ENCODE measurements around the gene BBS9.

Gene BBS9

DNA sequence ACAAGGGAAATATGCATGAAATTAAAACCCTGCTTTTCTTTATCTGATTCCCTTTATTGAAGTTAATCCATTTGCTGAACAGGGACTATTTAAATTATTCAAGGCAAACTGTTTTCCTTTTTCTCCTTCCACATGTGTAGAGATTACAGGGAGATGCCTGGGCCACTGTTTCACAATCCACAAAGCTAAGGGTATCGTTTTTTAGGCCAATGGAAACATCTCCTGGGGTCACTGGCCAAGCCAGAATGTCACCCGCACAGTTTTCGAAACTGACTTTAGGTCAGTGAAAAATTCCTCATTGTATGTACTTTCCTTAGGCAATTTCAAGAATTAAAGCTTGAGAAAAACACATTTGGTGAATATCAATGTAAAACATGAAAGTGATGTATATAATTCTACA is 516.8 kb downstream of the BBS9 start:
- H4K20me1 ChIP-seq (ENCODE audit: low read depth, low read length) = no peaks in the 10 kb centered on the region
- H3K9me2 ChIP-seq (replicated peaks; ENCODE audit: insufficient read depth, low read length) = no peaks in the 10 kb centered on the region; the same call in 1 of the 2 replicates
- H3K27me3 ChIP-seq (ENCODE audit: low read length) = 0 out of 2 replicates have a peak, but pooled peaks cover 3% of the 10 kb centered on the region
- no peaks in the 10 kb centered on the region for H3K36me3 ChIP-seq (ENCODE audit: low read length)
- no peak overlapping the region for H3K27ac ChIP-seq (ENCODE audit: low read depth, low read length)
- no peaks in the 10 kb centered on the region for H3K79me2 ChIP-seq (ENCODE audit: insufficient read depth, low read length)
- no peaks in the 10 kb centered on the region for H3K9me3 ChIP-seq (ENCODE audit: insufficient read depth, low read length)
- H3K4me3 ChIP-seq (ENCODE audit: insufficient read depth, low read length, poor library complexity, severe bottlenecking) = no peak overlapping the region
- TF ChIP-seq, protein P1, sequence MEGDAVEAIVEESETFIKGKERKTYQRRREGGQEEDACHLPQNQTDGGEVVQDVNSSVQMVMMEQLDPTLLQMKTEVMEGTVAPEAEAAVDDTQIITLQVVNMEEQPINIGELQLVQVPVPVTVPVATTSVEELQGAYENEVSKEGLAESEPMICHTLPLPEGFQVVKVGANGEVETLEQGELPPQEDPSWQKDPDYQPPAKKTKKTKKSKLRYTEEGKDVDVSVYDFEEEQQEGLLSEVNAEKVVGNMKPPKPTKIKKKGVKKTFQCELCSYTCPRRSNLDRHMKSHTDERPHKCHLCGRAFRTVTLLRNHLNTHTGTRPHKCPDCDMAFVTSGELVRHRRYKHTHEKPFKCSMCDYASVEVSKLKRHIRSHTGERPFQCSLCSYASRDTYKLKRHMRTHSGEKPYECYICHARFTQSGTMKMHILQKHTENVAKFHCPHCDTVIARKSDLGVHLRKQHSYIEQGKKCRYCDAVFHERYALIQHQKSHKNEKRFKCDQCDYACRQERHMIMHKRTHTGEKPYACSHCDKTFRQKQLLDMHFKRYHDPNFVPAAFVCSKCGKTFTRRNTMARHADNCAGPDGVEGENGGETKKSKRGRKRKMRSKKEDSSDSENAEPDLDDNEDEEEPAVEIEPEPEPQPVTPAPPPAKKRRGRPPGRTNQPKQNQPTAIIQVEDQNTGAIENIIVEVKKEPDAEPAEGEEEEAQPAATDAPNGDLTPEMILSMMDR (IDR thresholded peaks at IDR 0.05; ENCODE audit: insufficient read depth, low read length, poor library complexity, severe bottlenecking) = no peak
- no peak for TF ChIP-seq EZH2phosphoT487 (conservative IDR thresholded peaks at IDR 0.05; ENCODE audit: low read length)
- H3K4me2 ChIP-seq (ENCODE audit: low read depth, low read length, poor library complexity, severe bottlenecking) = no peak overlapping the region
- H3F3A ChIP-seq (ENCODE audit: insufficient read depth) = no peaks in the 10 kb centered on the region
- no peak overlapping the region for H2AFZ ChIP-seq (ENCODE audit: low read depth, low read length, severe bottlenecking)
- H3K9ac ChIP-seq (ENCODE audit: low read length) = no peak overlapping the region

DNA sequence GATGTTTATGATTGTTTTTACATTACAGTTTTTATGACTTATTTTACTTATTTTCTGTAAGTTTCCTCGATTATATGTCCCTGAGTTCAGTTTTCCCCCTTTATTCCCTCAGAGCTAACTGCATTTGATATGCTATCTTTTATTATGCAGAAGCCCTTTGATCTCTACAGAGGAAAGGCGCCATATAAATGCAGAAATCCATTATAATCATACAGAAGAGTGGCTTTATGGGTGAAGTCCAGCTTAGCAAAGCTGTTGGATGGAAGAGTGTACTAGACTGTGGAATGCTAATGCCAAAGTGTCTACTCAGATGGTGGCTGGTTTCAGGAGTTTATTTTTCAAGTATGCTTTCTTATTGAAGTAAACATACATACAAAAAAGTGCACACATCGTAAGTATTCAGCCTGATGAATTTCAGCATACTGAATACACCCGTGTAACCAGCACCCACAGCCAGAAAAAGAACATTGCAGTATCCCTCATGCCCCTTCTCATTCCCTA is 517.6 kb downstream of the BBS9 start:
- no peak overlapping the region for H3K4me2 ChIP-seq (ENCODE audit: low read depth, low read length, poor library complexity, severe bottlenecking)
- no peaks in the 10 kb centered on the region for H3F3A ChIP-seq (ENCODE audit: insufficient read depth)
- H3K27me3 ChIP-seq (ENCODE audit: low read length) = 0 out of 2 replicates have a peak, but pooled peaks cover 3% of the 10 kb centered on the region
- H3K36me3 ChIP-seq (ENCODE audit: low read length) = no peaks in the 10 kb centered on the region
- H4K20me1 ChIP-seq (ENCODE audit: low read depth, low read length) = no peaks in the 10 kb centered on the region
- no peak overlapping the region for H3K4me3 ChIP-seq (ENCODE audit: insufficient read depth, low read length, poor library complexity, severe bottlenecking)
- no peak for TF ChIP-seq EZH2phosphoT487 (conservative IDR thresholded peaks at IDR 0.05; ENCODE audit: low read length)
- TF ChIP-seq, protein P1 (IDR thresholded peaks at IDR 0.05; ENCODE audit: insufficient read depth, low read length, poor library complexity, severe bottlenecking) = no peak
- no peak overlapping the region for H3K27ac ChIP-seq (ENCODE audit: low read depth, low read length)
- H3K9ac ChIP-seq (ENCODE audit: low read length) = no peak overlapping the region
- H3K9me3 ChIP-seq (ENCODE audit: insufficient read depth, low read length) = no peaks in the 10 kb centered on the region
- no peaks in the 10 kb centered on the region for H3K79me2 ChIP-seq (ENCODE audit: insufficient read depth, low read length)
- no peaks in the 10 kb centered on the region; the same call in 1 of the 2 replicates for H3K9me2 ChIP-seq (replicated peaks; ENCODE audit: insufficient read depth, low read length)
- no peak overlapping the region for H2AFZ ChIP-seq (ENCODE audit: low read depth, low read length, severe bottlenecking)

DNA sequence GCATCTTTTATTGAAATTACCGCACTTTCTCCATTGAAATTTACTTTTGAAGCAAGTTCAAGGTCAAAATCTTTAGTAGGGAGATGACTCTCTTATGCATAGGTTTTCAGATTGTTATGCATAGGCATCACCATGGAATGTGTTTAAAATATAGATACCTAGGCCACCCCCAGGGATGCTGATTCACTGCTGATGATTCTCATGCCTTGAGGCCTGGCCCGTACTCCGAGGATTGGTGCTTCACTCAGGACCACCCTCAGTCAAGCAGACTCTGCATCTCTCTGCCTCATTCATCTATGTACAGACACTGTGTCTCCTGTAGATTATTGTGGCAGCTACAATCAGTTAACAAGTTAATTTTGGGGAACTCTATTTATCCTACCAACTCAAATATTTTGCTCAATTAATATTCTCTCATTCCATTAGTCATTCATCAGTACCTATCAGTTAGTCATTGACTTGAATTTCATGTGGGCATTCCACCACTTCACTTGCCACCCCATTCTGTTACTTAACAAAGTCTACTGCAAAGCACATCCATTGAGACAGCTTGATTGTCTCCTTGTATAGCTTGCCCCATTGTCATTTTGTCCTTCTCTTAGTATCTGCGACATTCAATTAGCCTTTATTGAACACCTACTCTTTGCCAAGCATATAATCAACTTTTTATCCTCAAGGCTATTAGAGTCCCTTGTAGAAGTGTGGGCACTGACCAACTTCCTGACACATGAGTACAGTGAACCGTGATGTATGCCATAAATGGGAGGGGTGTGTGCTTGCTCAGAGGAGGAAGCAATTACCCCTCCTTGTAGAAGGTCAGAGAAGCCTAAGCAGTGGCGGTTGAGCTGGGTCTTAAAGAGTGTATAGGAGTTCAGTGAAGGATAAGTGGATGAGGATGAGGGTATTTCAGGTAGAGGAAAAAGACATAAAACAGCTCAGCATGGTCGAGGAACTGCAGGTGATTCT is 520.4 kb downstream of the BBS9 start:
- Histone ChIP-seq H3K9me2 (replicated peaks; ENCODE audit: insufficient read depth, low read length) (no peaks in the 10 kb centered on the region; the same call in 1 of the 2 replicates), H3K4me3 (ENCODE audit: insufficient read depth, low read length, poor library complexity, severe bottlenecking) (no peak overlapping the region), H3K27ac (ENCODE audit: low read depth, low read length) (no peak overlapping the region), H4K20me1 (ENCODE audit: low read depth, low read length) (no peaks in the 10 kb centered on the region), H3K27me3 (ENCODE audit: low read length) (0 out of 2 replicates have a peak, but pooled peaks cover 3% of the 10 kb centered on the region), H3F3A (ENCODE audit: insufficient read depth) (no peaks in the 10 kb centered on the region), H3K79me2 (ENCODE audit: insufficient read depth, low read length) (no peaks in the 10 kb centered on the region), H3K9me3 (ENCODE audit: insufficient read depth, low read length) (no peaks in the 10 kb centered on the region), H2AFZ (ENCODE audit: low read depth, low read length, severe bottlenecking) (no peak overlapping the region), H3K36me3 (ENCODE audit: low read length) (no peaks in the 10 kb centered on the region), H3K9ac (ENCODE audit: low read length) (no peak overlapping the region), H3K4me2 (ENCODE audit: low read depth, low read length, poor library complexity, severe bottlenecking) (no peak overlapping the region)
- TF ChIP-seq EZH2phosphoT487 (conservative IDR thresholded peaks at IDR 0.05; ENCODE audit: low read length) = no peak
- TF ChIP-seq, protein P1 (IDR thresholded peaks at IDR 0.05; ENCODE audit: insufficient read depth, low read length, poor library complexity, severe bottlenecking) = no peak

Measured in SU-DHL-6 (cell line).